Measurements from ENCODE around the gene FAM131C.

Gene FAM131C

GRCh38 chr1:16015960-16016901 is 57.2 kb downstream of the FAM131C start:
- DNase-seq (ENCODE audit: low read depth, low spot score) = no peak

GRCh38 chr1:16015491-16015890 is 58.0 kb downstream of the FAM131C start:
- no peak for DNase-seq (ENCODE audit: low read depth, low spot score)

GRCh38 chr1:16014509-16015482 is 58.7 kb downstream of the FAM131C start:
- no peak for DNase-seq (ENCODE audit: low read depth, low spot score)

- DNase-seq (ENCODE audit: low read depth, low spot score) = no peak
These were observed 59.6 kb downstream of the FAM131C start for GRCh38 chr1:16013908-16014258.

GRCh38 chr1:16013220-16013907 is 60.1 kb downstream of the FAM131C start:
- peak; percentile 92 for DNase-seq (ENCODE audit: low read depth, low spot score)

GRCh38 chr1:16012590-16013219 is 60.7 kb downstream of the FAM131C start:
- peak; percentile 89 for DNase-seq (ENCODE audit: low read depth, low spot score)

- no peak for DNase-seq (ENCODE audit: low read depth, low spot score)
These were observed 61.4 kb downstream of the FAM131C start for GRCh38 chr1:16011936-16012589.

GRCh38 chr1:16010837-16011236 is 62.6 kb downstream of the FAM131C start:
- no peak for DNase-seq (ENCODE audit: low read depth, low spot score)

GRCh38 chr1:16009678-16010077 is 63.8 kb downstream of the FAM131C start:
- DNase-seq (ENCODE audit: low read depth, low spot score) = no peak

GRCh38 chr1:16009030-16009460 is 64.4 kb downstream of the FAM131C start:
- DNase-seq (ENCODE audit: low read depth, low spot score) = peak; percentile 89
